HG03442 (cell line): Measurements from ENCODE around the gene NAAA.
"Not testable (repeated sequence)": the region's sequence is repeated elsewhere in the genome, so short reads cannot be mapped to it uniquely, and the experiment has no call there.

Experiments used
- ATAC-seq: cut with Tn5 transposase; IDR thresholded peaks from one replicate; pipeline ENCODE4 v1.9.1; 2021; ENCODE audit warnings: mild to moderate bottlenecking, moderate library complexity; ENCODE audit not compliant: unreplicated experiment

Gene NAAA

GRCh38 chr4:75920327-75920726 lies 20.5 kb downstream of the NAAA start:
- ATAC-seq = no peak

GRCh38 chr4:75919920-75920319 lies 20.9 kb downstream of the NAAA start:
- no peak for ATAC-seq

- ATAC-seq = no peak
These were observed 24.6 kb downstream of the NAAA start for GRCh38 chr4:75916091-75916661.

GRCh38 chr4:75912968-75913367 lies 27.8 kb downstream of the NAAA start:
- ATAC-seq = no peak

- ATAC-seq = not testable (repeated sequence)
These were observed 30.0 kb downstream of the NAAA start for GRCh38 chr4:75910831-75911230.

GRCh38 chr4:75909405-75909804 lies 31.4 kb downstream of the NAAA start:
- ATAC-seq = no peak

GRCh38 chr4:75908555-75908954 lies 32.3 kb downstream of the NAAA start:
- ATAC-seq = no peak

- ATAC-seq = no peak
These were observed 32.8 kb downstream of the NAAA start for GRCh38 chr4:75907966-75908365.

GRCh38 chr4:75904076-75904475 lies 36.7 kb downstream of the NAAA start:
- no peak for ATAC-seq

- no peak for ATAC-seq
These were observed 38.5 kb downstream of the NAAA start, which contains the start of gene PPEF2 for GRCh38 chr4:75902352-75902751. Gene PPEF2 (minus strand): TSS chr4:75902452. CDS start chr4:75896325, 6,127 bp downstream.

- ATAC-seq = no peak
These were observed 42.3 kb downstream of the NAAA start for GRCh38 chr4:75898536-75898935.

- peak; percentile 50 for ATAC-seq
These were observed 45.0 kb downstream of the NAAA start for GRCh38 chr4:75895744-75896314.

GRCh38 chr4:75892508-75892907 lies 48.3 kb downstream of the NAAA start:
- ATAC-seq = no peak

GRCh38 chr4:75891611-75892010 lies 49.2 kb downstream of the NAAA start:
- no peak for ATAC-seq

GRCh38 chr4:75889537-75890199 lies 51.1 kb downstream of the NAAA start:
- no peak for ATAC-seq

GRCh38 chr4:75886104-75886503 lies 54.7 kb downstream of the NAAA start:
- ATAC-seq = no peak

- no peak for ATAC-seq
These were observed 59.3 kb downstream of the NAAA start for GRCh38 chr4:75881476-75881875.

- no peak for ATAC-seq
These were observed 60.5 kb downstream of the NAAA start for GRCh38 chr4:75880278-75880677.

GRCh38 chr4:75878246-75878756 lies 62.5 kb downstream of the NAAA start:
- ATAC-seq = no peak

GRCh38 chr4:75876218-75876617 lies 64.6 kb downstream of the NAAA start:
- ATAC-seq = no peak

GRCh38 chr4:75869100-75869499 lies 71.7 kb downstream of the NAAA start:
- ATAC-seq = no peak

GRCh38 chr4:75867130-75867529 lies 73.7 kb downstream of the NAAA start:
- no peak for ATAC-seq
